Left colon (tissue), 2 donors: ENCODE results near the gene CALML3. TPM values are rescaled to one million over a fixed set of nuclear protein-coding genes. Genes with fewer than 3 reads are reported as not detected.
A peak's percentile ranks its signal among the peaks of the same experiment; 100 is the strongest.

Source experiments
- ATAC-seq: fragments of 200-7000 bp; cut with Tn5 transposase; one replicate; pipeline ENCODE4 v1.9.1; 2020; ENCODE audit warnings: mild to moderate bottlenecking, moderate library complexity
- DNase-seq, 2 donors: peaks; one replicate each; pipeline ENCODE4 v3.0.0-alpha.2; 2020
- intact Hi-C, 2 donors: fragments of 100-400 bp; cut with DNase I in 1 of 2; cut with micrococcal nuclease in 1 of 2; formaldehyde crosslinking; loops; one replicate each; pipeline versions ENCODE4 v1.11.2 to v1.14.0; 2022; cut with DNase I, micrococcal nuclease
- total RNA-seq, 2 donors: library from RNA; stranded (reverse); fragmentation: NEBNext Ultra II Directional; extraction: Animal tissue kit (Norgen Biotek cat#: 25700); gene quantifications; one replicate each; pipeline ENCODE4 v1.2.1, GENCODE V29; 2021
- donor health status: DM: no; HTN: no; CAD: no.
- donor health status: DM: yes; HTN: yes; CAD: no.

CALML3 gene
- total RNA-seq, 2 donors from 2014 or later: 0.08 to 0.09 TPM

- intact Hi-C loops: no loop called here
- ATAC-seq: no peak
- no peak for DNase-seq
Measured at GRCh38 chr10:5570007-5570655, 45.4 kb downstream of the CALML3 start.

- intact Hi-C loops: no loop called here
- DNase-seq (no peak), ATAC-seq (no peak)
Measured at GRCh38 chr10:5570979-5571810, 46.4 kb downstream of the CALML3 start.

- intact Hi-C loops: no loop called here
- DNase-seq: no peak
- ATAC-seq: no peak
Measured at GRCh38 chr10:5571826-5572225, 47.1 kb downstream of the CALML3 start.

GRCh38 chr10:5573319-5573950 is 48.7 kb downstream of the CALML3 start:
- ATAC-seq: no peak
- no peak for DNase-seq
- intact Hi-C loops: no loop called here

- intact Hi-C loops: loop anchor here in 1 of 2 donors (2.0 kb wide), 1 partner anchor 21 kb away; no protein-coding TSS in a partner anchor
- no peak for DNase-seq
- no peak for ATAC-seq
Measured at GRCh38 chr10:5573968-5574641, 49.3 kb downstream of the CALML3 start.

GRCh38 chr10:5574642-5575131 is 49.9 kb downstream of the CALML3 start:
- peak; percentile 53 to 72 for DNase-seq
- intact Hi-C loops: loop anchor here in 1 of 2 donors (2.0 kb wide), 1 partner anchor 22 kb away; no protein-coding TSS in a partner anchor
- peak; percentile 89 for ATAC-seq

GRCh38 chr10:5575144-5575481 is 50.4 kb downstream of the CALML3 start:
- DNase-seq: no peak
- peak; percentile 17 for ATAC-seq
- intact Hi-C loops: loop anchor here in 1 of 2 donors (2.0 kb wide), 1 partner anchor 22 kb away; no protein-coding TSS in a partner anchor

- ATAC-seq (no peak), DNase-seq (no peak)
- intact Hi-C loops: loop anchor here in 1 of 2 donors (2.0 kb wide), 1 partner anchor 23 kb away; no protein-coding TSS in a partner anchor
Measured at GRCh38 chr10:5575482-5576153, 50.9 kb downstream of the CALML3 start.

- intact Hi-C loops: no loop called here
- ATAC-seq: no peak
- no peak for DNase-seq
Measured at GRCh38 chr10:5576154-5576748, 51.5 kb downstream of the CALML3 start.

Other genes with a start within 250 kb of the CALML3 start
- gene UCN3, start 160.0 kb upstream of the CALML3 start, total RNA-seq: 1 to 10 TPM; 4.5 to 6.1 TPM
- gene TUBAL3, start 120.1 kb upstream of the CALML3 start, total RNA-seq: 10 to 100 TPM; 38.6 to 53.9 TPM
- 100 to 1,000 TPM; 307 to 355 TPM for gene NET1, start 112.4 kb upstream of the CALML3 start, total RNA-seq
- not detected for gene CALML5, start 25.4 kb upstream of the CALML3 start, total RNA-seq
- 10 to 100 TPM; 50.7 to 56.3 TPM for gene ASB13, start 141.6 kb downstream of the CALML3 start, total RNA-seq
- 10 to 100 TPM; 43.1 to 53.2 TPM for gene TASOR2, start 159.9 kb downstream of the CALML3 start, total RNA-seq